Measurements from ENCODE around the gene BICC1. TPM values are rescaled to one million over a fixed set of nuclear protein-coding genes. Genes with fewer than 3 reads are reported as not detected.

BICC1 gene
- total RNA-seq, 4 donors from 2014 or later, result 4.7 to 29.7 (median 18.0) TPM

- H3K4me1 ChIP-seq, result peaks cover 18 to 21% of the 10 kb centered on the region in 2 donors
- DNase-seq (no peak), ATAC-seq (no peak)
- in situ Hi-C loops (cut with MboI; ENCODE audit: low sequenced_read_pairs in 4 of 4), result no loop called here
- H3K4me3 ChIP-seq, result no peak overlapping the region
- intact Hi-C loops (cut with DNase I; ENCODE audit: low total_unique reads), result no loop called here
- peak overlapping the region in 2 of 4 donors; percentile 61 to 73 for H3K27ac ChIP-seq
- TF ChIP-seq CTCF (IDR thresholded peaks at IDR 0.05 in 4 of 5, conservative IDR thresholded peaks at IDR 0.05 in 1 of 5), result no peak
- TF ChIP-seq POLR2A (IDR thresholded peaks at IDR 0.05), result no peak
- H3K36me3 ChIP-seq, result no peaks in the 10 kb centered on the region
- no peaks in the 10 kb centered on the region for H3K9me3 ChIP-seq
- no peaks in the 10 kb centered on the region for H3K27me3 ChIP-seq
Observed at GRCh38 chr10:58734116-58734515, 221.4 kb downstream of the BICC1 start.

GRCh38 chr10:58734664-58735063 lies 222.0 kb downstream of the BICC1 start:
- intact Hi-C loops (cut with DNase I; ENCODE audit: low total_unique reads), result no loop called here
- Histone ChIP-seq H3K9me3 (no peaks in the 10 kb centered on the region), H3K27ac (peak overlapping the region; percentile 44 to 73 (median 56)), H3K4me1 (peaks cover 18 to 21% of the 10 kb centered on the region in 2 donors), H3K27me3 (no peaks in the 10 kb centered on the region), H3K4me3 (peak overlapping the region in 2 of 4 donors; percentile 2 to 14), H3K36me3 (no peaks in the 10 kb centered on the region)
- DNase-seq, result no peak
- TF ChIP-seq CTCF (IDR thresholded peaks at IDR 0.05 in 4 of 5, conservative IDR thresholded peaks at IDR 0.05 in 1 of 5) (no peak), POLR2A (IDR thresholded peaks at IDR 0.05) (no peak)
- peak; percentile 18 to 36 for ATAC-seq
- in situ Hi-C loops (cut with MboI; ENCODE audit: low sequenced_read_pairs in 4 of 4), result no loop called here

GRCh38 chr10:58735087-58735486 lies 222.4 kb downstream of the BICC1 start:
- ATAC-seq, result peak; percentile 73 to 81
- no peak for TF ChIP-seq CTCF (IDR thresholded peaks at IDR 0.05 in 4 of 5, conservative IDR thresholded peaks at IDR 0.05 in 1 of 5)
- TF ChIP-seq POLR2A (IDR thresholded peaks at IDR 0.05), result no peak
- Histone ChIP-seq H3K9me3 (no peaks in the 10 kb centered on the region), H3K36me3 (no peaks in the 10 kb centered on the region), H3K4me3 (peak overlapping the region in 3 of 4 donors; percentile 2 to 14 (median 9)), H3K27me3 (no peaks in the 10 kb centered on the region), H3K4me1 (peaks cover 18 to 21% of the 10 kb centered on the region in 2 donors), H3K27ac (peak overlapping the region; percentile 44 to 73 (median 56))
- no peak for DNase-seq
- in situ Hi-C loops (cut with MboI; ENCODE audit: low sequenced_read_pairs in 4 of 4), result no loop called here
- intact Hi-C loops (cut with DNase I; ENCODE audit: low total_unique reads), result no loop called here

- no peaks in the 10 kb centered on the region for H3K27me3 ChIP-seq
- H3K9me3 ChIP-seq, result no peaks in the 10 kb centered on the region
- H3K36me3 ChIP-seq, result no peaks in the 10 kb centered on the region
- peak overlapping the region in 1 of 4 donors; percentile 20 for H3K4me3 ChIP-seq
- intact Hi-C loops (cut with DNase I; ENCODE audit: low total_unique reads), result no loop called here
- H3K27ac ChIP-seq, result peak overlapping the region; percentile 44 to 68 (median 60)
- ATAC-seq, result peak; percentile 91 to 95
- in situ Hi-C loops (cut with MboI; ENCODE audit: low sequenced_read_pairs in 4 of 4), result no loop called here
- TF ChIP-seq CTCF (IDR thresholded peaks at IDR 0.05 in 4 of 5, conservative IDR thresholded peaks at IDR 0.05 in 1 of 5) (no peak), POLR2A (IDR thresholded peaks at IDR 0.05) (no peak)
- DNase-seq, result peak; percentile 45 to 73
- peaks cover 18 to 21% of the 10 kb centered on the region in 2 donors for H3K4me1 ChIP-seq
Observed at GRCh38 chr10:58740620-58741369, 228.1 kb downstream of the BICC1 start.
